ENCODE data around the gene LRRC8B.

LRRC8B gene

GRCh38 chr1:89635825-89636815 is 111.5 kb downstream of the LRRC8B start:
- no peak for DNase-seq

GRCh38 chr1:89637496-89637895 is 112.9 kb downstream of the LRRC8B start:
- DNase-seq = no peak

- no peak for DNase-seq
Measured at GRCh38 chr1:89640440-89640839, 115.8 kb downstream of the LRRC8B start.

- no peak for DNase-seq
Measured at GRCh38 chr1:89641781-89642180, 117.2 kb downstream of the LRRC8B start.

- DNase-seq = no peak
Measured at GRCh38 chr1:89643577-89643976, 118.9 kb downstream of the LRRC8B start.

- DNase-seq = no peak
Measured at GRCh38 chr1:89644119-89644814, 119.6 kb downstream of the LRRC8B start.

- DNase-seq = no peak
Measured at GRCh38 chr1:89646259-89646658, 121.6 kb downstream of the LRRC8B start.

Measured in NCI-H1694 (cell line).